ENCODE measurements around the gene FADS6.
"Not testable (repeated sequence)": the region's sequence is repeated elsewhere in the genome, so short reads cannot be mapped to it uniquely, and the experiment has no call there.

Gene FADS6

GRCh38 chr17:74920642-74921025 is 27.2 kb upstream of the FADS6 start:
- no peak for DNase-seq

- DNase-seq = no peak
Observed at GRCh38 chr17:74920306-74920620, 26.8 kb upstream of the FADS6 start.

- no peak for DNase-seq
Observed at GRCh38 chr17:74919440-74920305, 26.2 kb upstream of the FADS6 start.

- no peak for DNase-seq
Observed at GRCh38 chr17:74918906-74919305, 25.5 kb upstream of the FADS6 start.

- DNase-seq = no peak
Observed at GRCh38 chr17:74917430-74917829, 24.0 kb upstream of the FADS6 start.

GRCh38 chr17:74916851-74917199 is 23.4 kb upstream of the FADS6 start:
- no peak for DNase-seq

GRCh38 chr17:74916136-74916850 is 22.9 kb upstream of the FADS6 start:
- no peak for DNase-seq

GRCh38 chr17:74911423-74911822 is 18.0 kb upstream of the FADS6 start:
- not testable (repeated sequence) for DNase-seq

GRCh38 chr17:74909097-74909496 is 15.7 kb upstream of the FADS6 start:
- DNase-seq = not testable (repeated sequence)

- no peak for DNase-seq
Observed at GRCh38 chr17:74907012-74907411, 13.6 kb upstream of the FADS6 start.

- not testable (repeated sequence) for DNase-seq
Observed at GRCh38 chr17:74906214-74906793, 12.9 kb upstream of the FADS6 start.

GRCh38 chr17:74904687-74905409 is 11.4 kb upstream of the FADS6 start:
- no peak for DNase-seq

GRCh38 chr17:74903671-74904070 is 10.2 kb upstream of the FADS6 start:
- no peak for DNase-seq

GRCh38 chr17:74903034-74903433 is 9.6 kb upstream of the FADS6 start:
- DNase-seq = no peak

- DNase-seq = no peak
Observed at GRCh38 chr17:74901353-74902135, 8.1 kb upstream of the FADS6 start.

- DNase-seq = no peak
Observed at GRCh38 chr17:74900208-74900607, 6.8 kb upstream of the FADS6 start.

GRCh38 chr17:74898376-74898946 is 5.0 kb upstream of the FADS6 start:
- DNase-seq = no peak

- DNase-seq = no peak
Observed at GRCh38 chr17:74893936-74894671, 671 bp upstream of the FADS6 start.

GRCh38 chr17:74892013-74892841 is 1.2 kb downstream of the FADS6 start:
- DNase-seq = no peak

- no peak for DNase-seq
Observed at GRCh38 chr17:74890554-74890953, 2.9 kb downstream of the FADS6 start.

GRCh38 chr17:74888469-74888868 is 5.0 kb downstream of the FADS6 start:
- no peak for DNase-seq
